ENCODE results near the gene FOXD2. TPM values are rescaled to one million over a fixed set of nuclear protein-coding genes. Genes with fewer than 3 reads are reported as not detected.

The FOXD2 gene
- total RNA-seq, 1 experiment from 2014 or later, result 0.07 TPM

- no peak for TF ChIP-seq TCF7 (CRISPR knock-in tag; IDR thresholded peaks at IDR 0.05; ENCODE audit: low read depth)
- TF ChIP-seq ZNF423 (CRISPR knock-in tag; IDR thresholded peaks at IDR 0.05), result no peak
- no peak for TF ChIP-seq GTF2I (CRISPR knock-in tag; conservative IDR thresholded peaks at IDR 0.05)
- TF ChIP-seq TEAD1 (CRISPR knock-in tag; IDR thresholded peaks at IDR 0.05), result no peak
- TF ChIP-seq NR3C1 (CRISPR knock-in tag; conservative IDR thresholded peaks at IDR 0.05; ENCODE audit: low read depth), result no peak
- TF ChIP-seq ATF1 (CRISPR knock-in tag; IDR thresholded peaks at IDR 0.05), result no peak
- no peak for TF ChIP-seq ATF3 (CRISPR knock-in tag; conservative IDR thresholded peaks at IDR 0.05)
- TF ChIP-seq EMX1 (CRISPR knock-in tag; IDR thresholded peaks at IDR 0.05), result no peak
- TF ChIP-seq ZNF396 (CRISPR knock-in tag; IDR thresholded peaks at IDR 0.05; ENCODE audit: borderline replicate concordance), result no peak
- no peak for TF ChIP-seq ZNF219 (CRISPR knock-in tag; IDR thresholded peaks at IDR 0.05; ENCODE audit: borderline replicate concordance)
- no peak for TF ChIP-seq AR (CRISPR knock-in tag; IDR thresholded peaks at IDR 0.05)
- no peak for TF ChIP-seq ETV6 (CRISPR knock-in tag; IDR thresholded peaks at IDR 0.05)
- ATAC-seq (no peak), DNase-seq (ENCODE audit: low spot score) (no peak)
- Mint-ChIP-seq H3K27ac (no peak overlapping the region), H3K27me3 (ENCODE audit: low read depth) (peaks cover 15% of the 10 kb centered on the region), H3K4me3 (no peak overlapping the region), H3K36me3 (no peaks in the 10 kb centered on the region), H3K9me3 (no peaks in the 10 kb centered on the region), H3K4me1 (no peaks in the 10 kb centered on the region)
- ChIA-PET CTCF (no interaction called here), POLR2A (no interaction called here)
These were observed 49.5 kb downstream of the FOXD2 start for GRCh38 chr1:47487332-47487731.

GRCh38 chr1:47487850-47488450 is 50.1 kb downstream of the FOXD2 start:
- H3K27ac Mint-ChIP-seq, result no peak overlapping the region
- peaks cover 15% of the 10 kb centered on the region for H3K27me3 Mint-ChIP-seq (ENCODE audit: low read depth)
- TF ChIP-seq STAT6 (CRISPR knock-in tag; conservative IDR thresholded peaks at IDR 0.05; ENCODE audit: low read depth), result no peak
- TF ChIP-seq JAZF1 (CRISPR knock-in tag; IDR thresholded peaks at IDR 0.05), result no peak
- no peak for DNase-seq (ENCODE audit: low spot score)
- H3K4me3 Mint-ChIP-seq, result no peak overlapping the region
- POLR2A ChIA-PET, result no interaction called here
- ATAC-seq, result no peak
- no peaks in the 10 kb centered on the region for H3K9me3 Mint-ChIP-seq
- CTCF ChIA-PET, result interaction anchor here (0.7 to 1.1 kb wide), 4 partner anchors 38 to 239 kb away, joined by 3 to 4 read pairs (median 3); no protein-coding TSS in a partner anchor
- H3K36me3 Mint-ChIP-seq, result no peaks in the 10 kb centered on the region
- H3K4me1 Mint-ChIP-seq, result no peaks in the 10 kb centered on the region

Other genes with a start within 250 kb of the FOXD2 start
- not detected in 3 replicates for gene PDZK1IP1, start 248.0 kb upstream of the FOXD2 start, total RNA-seq (2021)
- 0.41 to 0.63 TPM (median 0.57 TPM) in 3 replicates for gene TAL1, start 205.8 kb upstream of the FOXD2 start, total RNA-seq (2021)
- 24.0 to 29.7 TPM (median 24.1 TPM) in 3 replicates for gene STIL, start 123.9 kb upstream of the FOXD2 start, total RNA-seq (2021)
- gene CMPK1, start 104.3 kb upstream of the FOXD2 start, total RNA-seq (2021), result 35.6 to 37.1 TPM (median 36.3 TPM) in 3 replicates
- gene FOXE3, start 21.8 kb upstream of the FOXD2 start, total RNA-seq (2021), result 0.09 TPM in 1 of 3 replicates, not detected in the others

Data from WTC11 (cell line).